NCI-H446 treated with DMSO at 0.1 percent for 48 hours (cell line): Measurements from ENCODE around the gene CYB5R3.
A peak's percentile ranks its signal among the peaks of the same experiment; 100 is the strongest.
"Not testable (repeated sequence)": the region's sequence is repeated elsewhere in the genome, so short reads cannot be mapped to it uniquely, and the experiment has no call there.

ENCODE experiments used
- DNase-seq: peaks from one replicate; lab custom pipeline; 2025; lab: John Stamatoyannopoulos, UW

The CYB5R3 gene

GRCh38 chr22:42623301-42623751 is 25.9 kb downstream of the CYB5R3 start:
- DNase-seq, result no peak

DNA sequence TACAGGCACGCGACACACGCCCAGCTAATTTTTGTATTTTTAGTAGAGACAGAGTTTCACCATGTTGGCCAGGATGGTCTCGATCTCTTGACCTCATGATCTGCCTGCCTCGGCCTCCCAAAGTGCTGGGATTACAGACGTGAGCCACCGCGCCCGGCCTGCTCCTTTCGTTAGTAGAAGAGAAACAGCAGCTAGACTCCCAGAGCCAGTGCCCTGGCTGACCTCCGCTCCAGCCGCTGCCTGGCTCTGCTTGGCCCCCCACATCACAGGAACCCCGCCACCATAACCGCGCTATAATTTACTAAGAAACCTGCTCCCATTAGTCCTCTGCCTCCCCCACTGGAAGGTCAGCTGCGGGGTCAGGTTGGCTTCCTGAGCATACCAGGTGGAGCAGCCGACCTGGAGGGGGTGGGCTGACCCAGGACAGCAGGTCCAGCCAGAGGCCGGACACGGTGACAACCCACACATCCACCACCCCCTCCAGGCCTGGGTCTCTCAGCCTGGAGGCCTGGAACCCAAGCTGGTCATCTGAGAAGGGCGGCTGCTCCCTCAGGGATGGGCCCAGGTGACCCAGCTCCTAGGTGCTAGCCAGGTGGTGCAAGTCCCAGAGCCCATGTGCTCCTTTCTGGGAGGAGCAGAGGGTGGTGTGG is 27.0 kb downstream of the CYB5R3 start:
- no peak for DNase-seq

DNA sequence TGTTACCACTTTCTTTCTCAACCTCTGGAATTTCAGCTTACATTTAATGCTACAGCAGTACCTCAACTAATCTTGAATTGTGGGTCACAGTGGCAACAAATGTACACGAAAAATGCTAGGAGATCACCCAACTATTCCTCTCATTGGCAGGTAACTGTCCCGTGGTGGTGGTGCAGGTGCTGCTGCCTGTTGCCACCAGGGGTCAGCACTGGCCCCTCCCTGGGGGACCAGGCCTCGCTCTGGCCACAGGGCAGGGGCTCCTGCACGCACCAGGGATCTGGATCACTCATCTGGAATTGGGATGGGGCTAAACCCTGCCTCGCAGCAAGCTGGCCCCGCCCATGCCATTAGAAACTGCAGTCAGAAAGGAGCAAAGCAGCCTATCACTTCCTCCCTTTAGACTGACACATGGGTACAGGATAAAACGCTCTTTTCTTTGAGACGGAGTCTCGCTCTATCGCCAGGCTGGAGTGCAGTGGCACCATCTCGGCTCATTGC is 27.6 kb downstream of the CYB5R3 start:
- peak; percentile 3 for DNase-seq

- no peak for DNase-seq
Measured at GRCh38 chr22:42620084-42620483, 29.1 kb downstream of the CYB5R3 start.

GRCh38 chr22:42619261-42620063 is 29.7 kb downstream of the CYB5R3 start:
- no peak for DNase-seq

DNA sequence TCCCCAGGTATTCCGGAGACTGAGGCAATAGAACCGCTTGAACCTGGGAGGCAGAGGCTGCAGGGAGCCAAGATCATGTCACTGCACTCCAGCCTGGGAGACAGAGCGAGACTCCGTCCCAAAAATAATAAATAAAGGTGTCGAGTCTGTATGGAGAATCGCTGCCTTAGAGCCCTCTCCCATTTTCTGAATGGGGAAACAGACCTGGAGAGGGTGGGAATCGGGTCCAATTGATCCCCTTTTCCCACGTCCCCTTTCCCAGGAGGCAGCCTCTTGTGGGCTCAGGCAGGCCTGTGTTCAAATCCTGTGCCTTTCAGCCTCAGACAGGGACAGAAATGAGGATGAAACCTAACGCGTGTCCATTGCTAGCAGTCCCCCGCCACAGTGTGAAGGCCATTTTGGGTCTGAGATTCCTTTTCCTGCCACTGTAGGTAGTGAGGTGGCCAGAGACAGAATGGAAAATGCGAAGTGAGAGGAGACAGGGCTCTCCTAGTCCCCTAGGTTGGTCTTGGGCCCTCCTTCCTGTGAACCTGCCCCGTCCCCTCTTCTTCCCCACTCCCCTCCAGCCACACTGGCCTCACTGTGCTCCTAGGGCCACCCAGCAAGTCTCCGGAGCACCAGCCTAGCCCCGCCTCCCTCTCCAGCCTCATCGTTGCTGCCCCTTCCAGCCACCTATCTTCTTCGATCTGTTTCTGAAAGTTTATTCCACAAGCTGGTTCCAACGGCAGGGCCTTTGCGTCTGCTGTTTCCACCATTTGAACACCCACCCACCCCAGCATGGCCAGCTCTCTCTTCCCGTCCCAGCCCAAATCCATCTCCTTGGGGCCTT is 31.8 kb downstream of the CYB5R3 start:
- DNase-seq, result no peak

DNA sequence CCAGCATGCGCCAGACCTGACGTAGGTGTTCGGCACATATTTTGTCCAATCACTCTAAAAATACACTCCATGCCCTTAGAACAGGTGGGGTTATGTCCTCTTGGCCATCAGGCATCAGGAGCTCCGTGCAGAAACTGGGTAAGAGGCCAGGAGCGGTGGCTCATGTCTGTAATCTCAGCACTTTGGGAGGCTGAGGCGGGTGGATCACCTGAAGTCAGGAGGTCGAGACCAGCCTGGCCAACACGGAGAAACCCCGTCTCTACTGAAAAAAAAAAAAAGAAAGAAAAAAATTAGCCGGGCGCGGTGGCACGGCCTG is 33.4 kb downstream of the CYB5R3 start:
- not testable (repeated sequence) for DNase-seq

DNA sequence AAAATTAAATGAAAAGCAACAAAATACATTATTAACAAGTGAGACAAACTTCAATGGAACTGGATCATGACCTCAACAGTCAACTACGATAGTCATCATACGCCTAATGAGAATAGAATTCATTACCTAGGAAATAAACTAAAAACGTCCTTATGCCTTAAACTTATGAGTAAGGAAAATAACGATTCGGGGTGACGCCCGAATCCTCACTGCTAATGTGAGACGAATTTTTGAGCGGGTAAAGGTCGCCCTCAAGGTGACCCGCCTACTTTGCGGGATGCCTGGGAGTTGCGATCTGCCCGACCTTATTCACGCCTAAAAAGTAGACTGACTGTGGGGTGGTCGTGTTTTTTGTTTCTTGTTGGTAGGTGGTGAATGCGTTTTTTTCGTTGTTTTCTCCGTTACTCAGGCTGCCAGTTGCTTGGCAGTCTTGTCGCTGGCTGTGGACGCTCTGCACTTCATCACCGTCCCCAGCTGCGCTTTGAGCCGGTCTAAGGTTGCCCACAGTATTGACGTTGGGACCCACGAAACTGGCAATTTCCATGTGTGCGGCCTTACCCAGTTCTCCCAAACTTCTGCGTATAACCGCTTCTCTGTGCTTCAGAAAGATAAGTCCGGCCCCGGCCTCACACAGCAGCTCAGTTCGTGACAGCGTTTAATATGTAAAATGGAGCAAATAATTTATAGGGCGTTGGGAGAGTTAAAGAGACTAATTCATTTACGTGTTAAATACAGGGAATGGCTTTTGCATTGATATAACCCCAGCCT is 33.9 kb downstream of the CYB5R3 start:
- DNase-seq, result peak; percentile 99

DNA sequence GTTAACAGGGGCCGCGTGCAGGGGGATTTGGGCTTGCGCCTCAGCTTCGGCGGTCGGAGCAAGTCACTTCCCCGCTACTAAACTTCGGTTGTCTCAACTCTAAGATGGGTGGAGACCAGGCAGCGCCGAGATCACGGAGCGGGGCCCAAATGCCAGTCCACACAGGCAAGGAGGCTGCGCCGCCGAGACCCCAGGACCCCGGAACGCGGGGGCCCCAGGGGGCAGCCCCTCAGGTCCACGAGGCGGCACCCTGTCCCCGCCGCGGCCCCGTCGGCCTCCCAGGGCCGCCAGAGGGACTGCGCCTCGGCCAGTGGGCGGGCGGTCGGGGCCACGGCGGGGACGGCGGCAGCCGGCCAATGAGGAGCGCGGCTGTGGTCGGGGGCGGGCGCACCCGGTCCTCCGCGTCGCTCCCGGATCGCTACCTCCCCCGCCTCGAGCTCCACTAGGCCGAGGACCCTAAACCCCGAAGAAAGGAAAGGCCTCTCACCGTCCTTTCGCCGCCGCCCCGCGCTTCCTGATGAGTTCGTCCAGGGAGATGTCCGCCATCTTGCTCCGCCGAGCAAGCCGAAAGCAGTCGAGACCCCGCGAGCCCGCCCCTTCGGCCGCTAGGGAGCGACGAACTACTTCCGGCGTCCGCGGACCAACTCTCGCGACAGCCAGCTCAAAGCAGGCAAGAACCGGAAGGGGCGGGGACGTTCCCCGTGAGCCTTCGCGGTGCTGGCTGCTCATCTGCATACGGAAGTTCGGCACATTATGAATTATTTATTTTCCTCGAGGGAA is 34.7 kb downstream of the CYB5R3 start, which contains the start of gene POLDIP3:
POLDIP3 (minus strand) TSS at position 572 of the 780 bp plus-strand sequence; CDS start at position 546, 26 bp downstream.
- peak; percentile 94 for DNase-seq

DNA sequence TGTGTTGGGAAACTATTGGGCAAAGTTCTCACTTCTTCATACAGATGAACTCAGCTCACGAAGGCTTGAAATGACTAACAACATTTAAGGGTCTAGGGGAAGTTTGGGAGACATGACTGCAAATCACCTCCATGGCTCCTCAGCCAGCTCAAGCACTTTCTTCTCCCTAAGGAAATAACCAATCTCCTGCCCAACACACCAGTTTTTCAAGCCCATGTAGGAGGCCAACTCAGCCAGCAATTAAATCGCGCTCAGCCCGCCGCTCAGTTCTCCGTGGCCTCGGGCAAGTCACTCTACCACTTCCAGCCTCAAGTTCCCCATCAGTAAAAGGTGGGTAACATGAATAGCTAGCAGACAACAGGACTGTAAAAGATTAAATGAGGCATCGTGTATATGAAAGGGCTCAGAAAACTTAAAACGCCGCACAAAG is 35.3 kb downstream of the CYB5R3 start:
- no peak for DNase-seq

DNA sequence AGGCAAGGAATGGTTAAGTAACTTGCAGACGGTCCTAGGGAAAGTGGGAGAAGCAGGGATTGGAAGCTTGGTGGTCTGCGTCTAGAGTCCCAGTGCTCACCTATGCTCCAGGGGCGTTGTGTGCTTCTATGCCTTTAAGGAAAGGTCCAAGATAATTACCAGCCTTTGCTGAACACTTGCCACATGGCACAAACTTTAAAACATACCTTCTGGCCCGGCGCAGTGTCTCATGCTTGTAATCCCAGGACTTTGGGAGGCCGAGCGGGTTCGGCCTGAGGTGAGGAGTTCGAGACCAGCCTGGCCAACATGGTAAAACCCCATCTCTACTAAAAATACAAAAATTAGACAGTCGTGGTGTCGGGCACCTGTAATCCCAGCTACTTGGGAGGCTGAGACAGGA is 36.9 kb downstream of the CYB5R3 start:
- no peak for DNase-seq

GRCh38 chr22:42611051-42611450 is 38.1 kb downstream of the CYB5R3 start:
- DNase-seq, result no peak

GRCh38 chr22:42610186-42610585 is 39.0 kb downstream of the CYB5R3 start:
- no peak for DNase-seq

DNA sequence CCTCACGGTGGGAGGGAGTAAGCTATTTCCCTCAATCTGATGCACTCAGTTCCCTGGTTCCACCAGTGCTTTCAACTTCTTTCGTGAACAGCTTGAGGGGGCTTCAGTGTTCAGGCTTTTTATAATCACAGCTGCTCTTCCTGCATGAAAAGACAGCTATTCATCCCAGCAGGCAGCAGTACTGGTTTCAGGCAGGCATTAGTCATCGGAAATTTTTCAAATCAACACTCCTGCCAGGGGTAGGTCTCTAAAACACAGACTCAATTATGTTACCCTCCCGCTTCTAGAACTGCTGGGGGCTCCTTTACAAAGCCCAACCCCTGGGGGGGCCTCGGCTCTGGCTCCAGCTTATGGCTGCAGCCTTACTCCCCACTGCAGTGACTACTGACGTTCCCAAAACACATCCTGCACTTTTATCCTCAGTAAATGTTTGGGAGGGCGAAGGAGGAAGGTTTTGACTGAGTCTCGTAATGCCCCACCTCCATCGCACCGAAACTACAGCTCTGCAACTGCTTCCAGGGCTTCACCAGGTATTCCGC is 40.3 kb downstream of the CYB5R3 start:
- peak; percentile 33 for DNase-seq

DNA sequence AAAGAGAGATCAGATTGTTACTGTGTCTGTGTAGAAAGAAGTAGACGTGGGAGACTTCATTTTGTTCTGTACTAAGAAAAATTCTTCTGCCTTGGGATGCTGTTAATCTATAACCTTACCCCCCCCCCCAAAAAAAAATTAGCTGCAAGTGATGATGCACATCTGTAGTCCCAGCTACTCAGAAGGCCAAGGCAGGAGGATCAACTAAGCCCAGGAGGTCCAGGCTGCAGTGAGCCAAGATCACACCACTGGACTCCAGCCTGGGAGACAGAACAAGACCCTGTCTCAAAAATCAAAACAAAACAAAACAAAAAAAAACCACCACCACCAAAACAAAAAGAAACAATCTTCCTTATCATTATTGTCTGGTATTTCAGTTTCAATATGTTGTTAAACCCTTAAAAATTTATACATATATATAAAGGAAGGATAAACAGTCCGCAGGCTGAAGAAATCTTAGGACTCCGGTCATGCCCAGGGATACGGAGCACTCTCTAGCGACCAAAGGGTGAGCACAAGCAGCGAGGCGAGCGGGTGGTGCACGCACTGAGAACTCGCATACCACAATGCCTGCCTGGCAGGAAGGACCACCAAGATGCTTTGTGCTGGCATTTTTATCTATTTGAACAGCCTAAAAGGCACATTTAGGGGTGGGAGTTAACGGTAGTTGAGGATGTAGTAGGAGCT is 40.9 kb downstream of the CYB5R3 start:
- no peak for DNase-seq

- not testable (repeated sequence) for DNase-seq
Measured at GRCh38 chr22:42607641-42608040, 41.6 kb downstream of the CYB5R3 start.

DNA sequence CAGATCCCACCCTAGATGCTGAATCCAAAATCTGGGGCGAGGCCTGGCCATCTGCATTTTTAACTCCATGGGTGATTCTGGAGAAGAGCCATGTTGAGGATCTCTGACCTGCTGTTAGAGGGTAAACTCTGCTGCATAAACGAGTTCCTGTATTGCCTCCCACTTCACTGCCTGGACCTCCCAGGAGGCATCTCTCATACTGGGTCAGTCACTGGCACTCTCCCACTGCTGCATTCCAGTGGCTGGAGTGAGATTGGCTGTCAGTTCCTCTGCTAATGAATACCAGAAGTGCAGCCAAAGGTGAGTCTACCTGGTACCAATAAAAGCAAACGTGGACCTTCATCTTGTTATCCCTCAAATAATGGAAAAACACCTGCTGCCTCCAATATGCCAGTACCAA is 44.8 kb downstream of the CYB5R3 start:
- no peak for DNase-seq

GRCh38 chr22:42603427-42603826 is 45.8 kb downstream of the CYB5R3 start:
- DNase-seq, result no peak

GRCh38 chr22:42602470-42602869 is 46.7 kb downstream of the CYB5R3 start:
- no peak for DNase-seq

- DNase-seq, result no peak
Measured at GRCh38 chr22:42601879-42602465, 47.2 kb downstream of the CYB5R3 start.
